CD4-positive, alpha-beta memory T cell (primary cell): Measurements from ENCODE around the gene SGIP1. TPM values are rescaled to one million over a fixed set of nuclear protein-coding genes. Genes with fewer than 3 reads are reported as not detected.

Source experiments
- CTCF ChIA-PET: fragments of 350-600 bp; sonication (Branson Sonifier 250); formaldehyde crosslinking; loops from one replicate; lab custom pipeline; 2021; ENCODE audit warnings: inconsistent platforms; ENCODE audit not compliant: partially characterized antibody; lab: Charles Lee
- POLR2A ChIA-PET: fragments of 350-600 bp; sonication (Branson Sonifier 250); formaldehyde crosslinking; loops from one replicate; lab custom pipeline; 2021; ENCODE audit not compliant: partially characterized antibody; lab: Charles Lee
- DNase-seq, 5 donors: peaks; one replicate each; pipeline versions ENCODE4 v3.0.0 to v3.0.0-alpha.2; 2020 to 2022; ENCODE audit warnings: mixed read lengths in 1 of 5
- H3K27ac ChIP-seq: one replicate; pipeline ENCODE4 v1.7.0; 2013; ENCODE audit warnings: low read depth, low read length
- H3K27me3 ChIP-seq: 2 replicates; pipeline ENCODE4 v1.7.0; 2013; ENCODE audit warnings: mild to moderate bottlenecking, low read length, moderate library complexity; ENCODE audit not compliant: insufficient read depth
- H3K36me3 ChIP-seq: 2 replicates; pipeline ENCODE4 v1.7.0; 2013; ENCODE audit warnings: mild to moderate bottlenecking, low read length, moderate library complexity; ENCODE audit not compliant: insufficient read depth
- H3K4me1 ChIP-seq: 2 replicates; pipeline ENCODE4 v1.7.0; 2013; ENCODE audit warnings: mild to moderate bottlenecking, low read length, moderate library complexity; ENCODE audit not compliant: insufficient read depth
- H3K4me3 ChIP-seq, 2 donors: one replicate each; pipeline ENCODE4 v1.7.0; 2013; ENCODE audit warnings: low read length in 2 of 2, mild to moderate bottlenecking in 1 of 2
- H3K9me3 ChIP-seq, 2 donors: one replicate each; pipeline ENCODE4 v1.7.0; 2013; ENCODE audit warnings: low read length in 2 of 2, control low read depth in 1 of 2; ENCODE audit not compliant: control insufficient read depth in 1 of 2
- H3K27ac Mint-ChIP-seq, 7 donors: one replicate each; pipeline ENCODE4 v1.8.0; 2020 to 2021; ENCODE audit warnings: mixed read lengths in 7 of 7, mild to moderate bottlenecking in 6 of 7, inconsistent platforms in 3 of 7, moderate library complexity in 3 of 7
- H3K27me3 Mint-ChIP-seq, 2 donors: one replicate each; pipeline ENCODE4 v1.8.0; 2020 to 2021; ENCODE audit warnings: mixed read lengths in 2 of 2
- H3K36me3 Mint-ChIP-seq, 2 donors: one replicate each; pipeline ENCODE4 v1.8.0; 2020 to 2021; ENCODE audit warnings: mixed read lengths in 2 of 2, inconsistent platforms in 1 of 2, mild to moderate bottlenecking in 1 of 2
- H3K4me1 Mint-ChIP-seq, 4 donors: one replicate each; pipeline ENCODE4 v1.8.0; 2020 to 2021; ENCODE audit warnings: mixed read lengths in 4 of 4, mild to moderate bottlenecking in 1 of 4
- H3K4me3 Mint-ChIP-seq, 8 donors: one replicate each; pipeline ENCODE4 v1.8.0; 2020 to 2021; ENCODE audit warnings: mixed read lengths in 8 of 8, mild to moderate bottlenecking in 7 of 8, moderate library complexity in 6 of 8, inconsistent platforms in 3 of 8
- H3K9me3 Mint-ChIP-seq, 8 donors: one replicate each; pipeline ENCODE4 v1.8.0; 2020 to 2021; ENCODE audit warnings: mixed read lengths in 8 of 8, mild to moderate bottlenecking in 5 of 8, inconsistent platforms in 3 of 8, moderate library complexity in 1 of 8
- intact Hi-C: fragments of 100-400 bp; cut with micrococcal nuclease; formaldehyde crosslinking; loops from one replicate; pipeline ENCODE4 v1.15.1; 2023
- polyA plus RNA-seq, 2 donors: library from polyadenylated mRNA; unstranded; fragments of 300-500 nt; fragmentation: Illumina TruSeq; gene quantifications; one replicate each; pipeline ENCODE4 v1.2.3, GENCODE V29; 2021
- total RNA-seq, 2 experiments: library from RNA; stranded (reverse); gene quantifications; one replicate each; pipeline ENCODE4 v1.2.3, GENCODE V29; 2021

SGIP1 gene
- total and polyA plus RNA-seq, 4 experiments from 2014 or later, result not detected

DNA sequence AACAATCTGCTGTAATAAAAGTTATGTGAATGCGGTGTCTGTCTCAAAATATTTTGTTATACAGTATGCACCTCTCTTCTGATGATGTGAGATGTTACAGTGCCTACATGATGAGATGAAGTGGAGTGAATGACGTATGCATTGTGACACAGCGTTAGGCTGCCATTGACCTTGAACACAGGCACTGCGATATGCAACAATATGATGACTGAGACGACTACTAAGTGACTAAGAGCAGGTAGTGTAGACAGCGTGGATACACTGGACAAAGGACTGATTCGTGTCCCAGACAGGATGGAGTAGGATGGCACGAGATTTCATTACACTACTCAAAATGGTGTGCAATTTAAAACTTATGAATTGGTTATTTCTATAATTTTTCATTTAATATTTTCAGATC is 8.4 kb downstream of the SGIP1 start:
- H3K4me3 ChIP-seq, result no peak overlapping the region
- DNase-seq, result no peak
- intact Hi-C loops, result no loop called here
- no peaks in the 10 kb centered on the region for H3K4me1 ChIP-seq
- CTCF ChIA-PET, result no interaction called here
- Mint-ChIP-seq H3K4me3 (no peak overlapping the region), H3K27ac (no peak overlapping the region), H3K27me3 (peaks cover 7 to 10% of the 10 kb centered on the region in 2 donors), H3K36me3 (no peaks in the 10 kb centered on the region), H3K9me3 (no peaks in the 10 kb centered on the region), H3K4me1 (no peaks in the 10 kb centered on the region)
- POLR2A ChIA-PET, result no interaction called here
- no peaks in the 10 kb centered on the region for H3K9me3 ChIP-seq
- no peaks in the 10 kb centered on the region for H3K36me3 ChIP-seq
- no peaks in the 10 kb centered on the region for H3K27me3 ChIP-seq
- no peak overlapping the region for H3K27ac ChIP-seq

DNA sequence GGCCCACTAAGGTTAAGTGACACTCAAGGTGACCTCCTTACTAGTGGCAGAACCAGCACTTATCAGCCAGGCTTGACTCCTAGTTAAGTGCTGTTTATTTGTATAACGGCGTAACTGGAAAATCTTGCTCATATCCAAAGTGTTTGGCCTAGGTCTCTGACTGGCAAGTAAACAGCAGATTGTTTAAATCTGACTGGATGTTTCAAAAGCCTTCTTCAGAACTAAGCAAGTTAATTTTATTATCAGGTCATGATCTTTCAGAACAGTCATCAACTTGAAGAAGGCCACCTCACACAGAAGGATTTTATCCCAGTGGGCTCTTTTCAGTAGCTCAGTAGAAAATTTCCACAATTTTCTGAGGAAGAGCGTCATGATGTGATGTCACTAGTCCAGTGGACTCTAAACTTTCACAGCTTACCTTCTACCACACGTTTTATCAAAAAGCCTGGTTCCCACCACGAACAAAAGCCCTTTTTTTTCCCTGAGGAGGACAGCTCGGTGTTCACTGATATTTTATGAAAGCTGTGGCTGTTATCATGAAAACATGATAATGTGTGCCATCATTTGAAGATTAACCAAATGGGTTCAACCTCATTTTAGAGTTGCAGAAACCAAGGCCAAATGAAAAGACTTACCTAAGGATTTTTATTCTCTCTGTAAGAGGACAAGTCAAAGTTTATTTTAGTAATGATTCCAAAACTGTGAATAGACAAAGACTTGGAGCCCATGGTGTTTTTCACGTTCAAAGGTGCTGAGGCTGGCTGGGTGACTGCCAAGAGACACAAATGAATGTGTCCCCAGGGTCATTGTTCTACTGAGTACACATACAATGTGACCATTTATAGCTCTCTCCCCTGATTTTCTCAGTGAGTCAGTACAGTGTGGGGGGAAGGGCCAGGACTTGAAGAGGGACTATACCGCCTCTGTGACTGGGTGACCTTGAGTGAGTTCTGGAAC is 9.1 kb downstream of the SGIP1 start:
- Histone ChIP-seq H3K36me3 (no peaks in the 10 kb centered on the region), H3K9me3 (no peaks in the 10 kb centered on the region), H3K27me3 (no peaks in the 10 kb centered on the region), H3K27ac (no peak overlapping the region), H3K4me3 (no peak overlapping the region), H3K4me1 (no peaks in the 10 kb centered on the region)
- H3K9me3 Mint-ChIP-seq, result peaks cover 0 to 2% (median 0%) of the 10 kb centered on the region in 8 donors
- no peaks in the 10 kb centered on the region for H3K36me3 Mint-ChIP-seq
- ChIA-PET POLR2A (no interaction called here), CTCF (no interaction called here)
- H3K4me1 Mint-ChIP-seq, result no peaks in the 10 kb centered on the region
- DNase-seq, result no peak
- H3K4me3 Mint-ChIP-seq, result no peak overlapping the region
- intact Hi-C loops, result no loop called here
- H3K27me3 Mint-ChIP-seq, result peaks cover 9 to 10% of the 10 kb centered on the region in 2 donors
- H3K27ac Mint-ChIP-seq, result no peak overlapping the region

DNA sequence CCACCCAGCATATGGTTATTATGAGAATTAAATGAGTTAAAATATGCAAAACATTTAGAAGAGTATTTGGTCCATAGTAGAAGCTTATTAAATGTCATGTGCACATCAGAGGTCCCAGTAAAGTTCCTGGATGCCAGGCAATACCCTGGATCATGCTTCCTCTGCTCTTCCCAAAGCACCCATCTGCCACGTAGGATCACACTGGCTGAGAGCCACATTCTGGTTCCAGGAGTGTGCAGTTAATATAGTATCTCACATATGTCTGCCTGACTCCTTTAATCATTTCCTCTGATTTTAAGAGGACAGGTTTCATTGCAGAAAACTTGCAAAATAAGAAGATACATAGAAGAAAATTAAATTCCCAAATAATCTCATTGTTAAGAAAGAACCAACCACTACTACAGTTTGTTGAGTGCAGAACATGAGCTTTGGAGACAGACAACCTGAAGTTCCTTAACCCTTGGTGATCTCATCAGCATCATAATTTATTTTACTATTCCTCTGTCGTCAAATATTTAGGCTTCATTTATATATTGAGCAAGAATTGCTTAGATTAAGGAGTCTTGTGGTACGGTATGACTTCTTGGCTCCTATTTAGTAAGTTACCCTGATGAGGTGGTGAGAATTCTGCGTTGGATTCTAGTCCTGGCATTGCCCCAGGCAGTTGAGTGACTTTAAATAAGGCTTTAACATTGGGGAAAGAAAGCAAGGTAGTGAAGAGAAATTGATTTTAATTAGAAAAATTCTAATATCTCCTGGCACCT is 12.3 kb downstream of the SGIP1 start:
- POLR2A ChIA-PET, result no interaction called here
- Histone ChIP-seq H3K27me3 (no peaks in the 10 kb centered on the region), H3K27ac (no peak overlapping the region), H3K4me1 (no peaks in the 10 kb centered on the region), H3K36me3 (no peaks in the 10 kb centered on the region), H3K9me3 (no peaks in the 10 kb centered on the region), H3K4me3 (no peak overlapping the region)
- Mint-ChIP-seq H3K4me1 (no peaks in the 10 kb centered on the region), H3K4me3 (no peak overlapping the region), H3K9me3 (peaks cover 0 to 2% (median 0%) of the 10 kb centered on the region in 8 donors), H3K27me3 (peaks cover 8% of the 10 kb centered on the region in 2 donors), H3K27ac (no peak overlapping the region), H3K36me3 (no peaks in the 10 kb centered on the region)
- CTCF ChIA-PET, result no interaction called here
- intact Hi-C loops, result no loop called here
- DNase-seq, result no peak

DNA sequence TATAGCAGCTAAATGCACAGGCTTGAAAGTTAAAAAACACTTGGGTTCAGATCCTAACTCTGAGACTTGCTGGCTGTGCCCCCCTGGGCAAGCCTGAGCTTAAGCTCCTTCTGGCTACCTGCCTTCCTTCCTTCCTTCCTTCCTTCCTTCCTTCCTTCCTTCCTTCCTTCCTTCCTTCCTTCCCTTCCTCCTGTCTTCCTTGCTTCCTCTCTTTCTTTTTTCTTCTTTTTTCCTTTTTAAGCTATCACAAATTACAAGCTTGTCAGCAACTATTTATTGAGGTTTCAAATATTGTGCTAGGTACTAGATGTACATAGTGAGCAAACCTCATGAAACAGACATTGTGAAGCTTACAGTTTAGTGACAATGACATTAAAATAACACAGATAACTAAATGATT is 15.1 kb downstream of the SGIP1 start:
- Mint-ChIP-seq H3K27ac (no peak overlapping the region), H3K4me1 (no peaks in the 10 kb centered on the region), H3K36me3 (no peaks in the 10 kb centered on the region), H3K27me3 (peaks cover 8 to 10% of the 10 kb centered on the region in 2 donors), H3K9me3 (peaks cover 0 to 2% (median 0%) of the 10 kb centered on the region in 8 donors), H3K4me3 (no peak overlapping the region)
- POLR2A ChIA-PET, result no interaction called here
- Histone ChIP-seq H3K36me3 (no peaks in the 10 kb centered on the region), H3K27me3 (no peaks in the 10 kb centered on the region), H3K27ac (no peak overlapping the region), H3K4me3 (no peak overlapping the region), H3K4me1 (no peaks in the 10 kb centered on the region), H3K9me3 (no peaks in the 10 kb centered on the region)
- intact Hi-C loops, result no loop called here
- no peak for DNase-seq
- CTCF ChIA-PET, result interaction anchor here (0.7 kb wide), 1 partner anchor 1873 kb away, joined by 3 read pairs; no protein-coding TSS in a partner anchor

DNA sequence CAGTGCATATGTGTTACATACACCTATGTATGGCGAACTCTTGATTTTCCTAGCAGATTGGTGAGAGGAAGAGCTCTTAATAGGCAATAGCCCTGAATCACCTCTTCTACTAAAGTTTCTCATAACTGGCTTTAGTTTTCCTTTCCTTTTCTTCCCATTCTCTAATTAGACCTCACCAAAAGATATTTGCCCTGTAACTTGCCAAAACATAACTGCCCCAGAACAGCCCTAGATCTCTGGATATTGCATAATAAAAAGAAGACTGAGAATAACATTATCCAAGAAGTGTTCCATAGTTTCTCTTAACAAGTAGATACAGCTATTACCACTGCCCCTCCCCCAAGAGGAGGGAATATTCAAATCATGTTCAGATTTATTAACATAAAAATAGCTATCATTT is 16.3 kb downstream of the SGIP1 start:
- H3K27me3 ChIP-seq, result no peaks in the 10 kb centered on the region
- Mint-ChIP-seq H3K36me3 (no peaks in the 10 kb centered on the region), H3K27me3 (peaks cover 8 to 14% of the 10 kb centered on the region in 2 donors), H3K4me3 (no peak overlapping the region), H3K9me3 (peaks cover 0 to 2% (median 0%) of the 10 kb centered on the region in 8 donors), H3K27ac (no peak overlapping the region), H3K4me1 (no peaks in the 10 kb centered on the region)
- no peaks in the 10 kb centered on the region for H3K4me1 ChIP-seq
- intact Hi-C loops, result no loop called here
- ChIA-PET CTCF (no interaction called here), POLR2A (no interaction called here)
- no peak for DNase-seq
- no peaks in the 10 kb centered on the region for H3K9me3 ChIP-seq
- H3K4me3 ChIP-seq, result no peak overlapping the region
- H3K27ac ChIP-seq, result no peak overlapping the region
- H3K36me3 ChIP-seq, result no peaks in the 10 kb centered on the region

DNA sequence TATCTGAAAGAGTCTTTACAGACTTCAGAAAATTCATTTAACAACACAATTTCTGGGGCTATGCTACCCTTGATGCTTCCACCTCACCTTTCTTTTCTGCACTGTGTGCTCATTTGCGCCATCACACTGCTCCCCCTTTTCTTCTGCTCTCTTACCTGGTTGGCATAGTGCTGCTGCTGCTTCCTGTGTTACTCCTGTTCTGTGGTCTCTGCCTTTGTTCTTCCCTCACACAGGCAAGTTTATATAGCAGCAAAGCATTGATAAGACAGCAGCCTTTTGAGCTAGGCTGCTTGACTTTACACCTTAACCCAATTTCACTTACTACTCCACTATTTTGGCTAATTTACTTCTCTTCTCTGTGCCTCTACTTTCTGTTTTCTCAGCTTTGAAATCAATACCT is 18.3 kb downstream of the SGIP1 start:
- Histone ChIP-seq H3K27me3 (no peaks in the 10 kb centered on the region), H3K9me3 (no peaks in the 10 kb centered on the region), H3K4me3 (no peak overlapping the region), H3K27ac (no peak overlapping the region), H3K4me1 (no peaks in the 10 kb centered on the region), H3K36me3 (no peaks in the 10 kb centered on the region)
- no peaks in the 10 kb centered on the region for H3K36me3 Mint-ChIP-seq
- H3K4me3 Mint-ChIP-seq, result no peak overlapping the region
- intact Hi-C loops, result no loop called here
- H3K27ac Mint-ChIP-seq, result no peak overlapping the region
- no peaks in the 10 kb centered on the region for H3K4me1 Mint-ChIP-seq
- CTCF ChIA-PET, result no interaction called here
- peaks cover 8 to 14% of the 10 kb centered on the region in 2 donors for H3K27me3 Mint-ChIP-seq
- DNase-seq, result no peak
- peaks cover 0 to 2% (median 0%) of the 10 kb centered on the region in 8 donors for H3K9me3 Mint-ChIP-seq
- POLR2A ChIA-PET, result no interaction called here

DNA sequence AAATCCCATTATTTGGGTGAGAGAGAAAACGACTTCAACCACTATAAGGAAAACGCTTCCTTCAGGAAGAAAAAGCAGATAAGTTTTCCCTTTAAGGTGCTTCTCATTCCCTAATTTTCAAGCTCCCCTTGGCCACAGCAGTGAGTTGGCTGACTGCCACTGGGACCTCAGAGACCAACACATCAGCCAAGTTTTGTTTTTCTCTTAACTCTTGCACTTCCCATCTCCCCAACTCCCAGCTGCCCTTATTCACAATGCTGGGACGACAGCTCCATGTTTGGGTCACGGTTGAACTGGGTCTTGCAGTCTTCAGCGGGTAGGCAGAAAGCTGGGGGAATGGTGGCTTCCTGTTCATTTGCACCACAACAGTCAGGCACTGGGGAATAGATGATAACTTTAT is 18.9 kb downstream of the SGIP1 start:
- intact Hi-C loops, result no loop called here
- Histone ChIP-seq H3K9me3 (no peaks in the 10 kb centered on the region), H3K36me3 (no peaks in the 10 kb centered on the region), H3K4me3 (no peak overlapping the region), H3K27me3 (no peaks in the 10 kb centered on the region), H3K4me1 (no peaks in the 10 kb centered on the region), H3K27ac (no peak overlapping the region)
- POLR2A ChIA-PET, result no interaction called here
- Mint-ChIP-seq H3K4me3 (no peak overlapping the region), H3K27ac (no peak overlapping the region), H3K27me3 (peaks cover 6 to 14% of the 10 kb centered on the region in 2 donors), H3K9me3 (peaks cover 0 to 2% (median 0%) of the 10 kb centered on the region in 8 donors), H3K4me1 (no peaks in the 10 kb centered on the region), H3K36me3 (no peaks in the 10 kb centered on the region)
- CTCF ChIA-PET, result no interaction called here
- no peak for DNase-seq
